Heart left ventricle (tissue), 13 donors: ENCODE results near the gene SERPINA5.

Experiments used
- POLR2A ChIP-seq, 2 donors: fragments of 450-650 bp; IDR thresholded peaks; one replicate each; pipeline ENCODE4 v1.6.1; 2017; ENCODE audit warnings: antibody characterized with exemption in 2 of 2, mild to moderate bottlenecking in 2 of 2, moderate library complexity in 2 of 2
- TF ChIP-seq, protein P1 (sequence below), 12 donors: fragments of 200-600 bp; sonication (generic) in 4 of 12; IDR thresholded peaks; one replicate each; pipeline versions ENCODE4 v1.5.0 to v1.8.0; 2018 to 2022; ENCODE audit warnings: antibody characterized with exemption in 12 of 12, mild to moderate bottlenecking in 5 of 12
- donor health status: ischemic (EF 13 %, LVEDD 7.1; RV severe dilation, severe dysfunction).
- donor health status: DM: no; HTN: yes; CAD: no.
- donor health status: DM: no; HTN: no; CAD: no.
- donor health status: ischemic (EF 25% LVEDD 6.9; RV normal size, moderate dysfunction).
- donor health status: ischemic (EF 25% LVEDD 5.7; RV mildly dilated, moderate dysfunction).
- donor health status: ischemic (EF 35%, LVEDD 5.7; RV mildly dilated, moderate dysfunction).
- donor health status: nonischemic (EF 11% LVEDD 7.7; RV severe dilation, severe dysfunction).
- donor health status: DM: yes; HTN: yes; CAD: no.
- donor health status: PGD.
- donor health status: ischemic (EF 29% LVEDD 5.4; RV normal size, mild dysfunction).
- donor health status: nonischemic (EF 23%, LVEDD 6.1; RV moderate dilation, normal function).

DNA sequence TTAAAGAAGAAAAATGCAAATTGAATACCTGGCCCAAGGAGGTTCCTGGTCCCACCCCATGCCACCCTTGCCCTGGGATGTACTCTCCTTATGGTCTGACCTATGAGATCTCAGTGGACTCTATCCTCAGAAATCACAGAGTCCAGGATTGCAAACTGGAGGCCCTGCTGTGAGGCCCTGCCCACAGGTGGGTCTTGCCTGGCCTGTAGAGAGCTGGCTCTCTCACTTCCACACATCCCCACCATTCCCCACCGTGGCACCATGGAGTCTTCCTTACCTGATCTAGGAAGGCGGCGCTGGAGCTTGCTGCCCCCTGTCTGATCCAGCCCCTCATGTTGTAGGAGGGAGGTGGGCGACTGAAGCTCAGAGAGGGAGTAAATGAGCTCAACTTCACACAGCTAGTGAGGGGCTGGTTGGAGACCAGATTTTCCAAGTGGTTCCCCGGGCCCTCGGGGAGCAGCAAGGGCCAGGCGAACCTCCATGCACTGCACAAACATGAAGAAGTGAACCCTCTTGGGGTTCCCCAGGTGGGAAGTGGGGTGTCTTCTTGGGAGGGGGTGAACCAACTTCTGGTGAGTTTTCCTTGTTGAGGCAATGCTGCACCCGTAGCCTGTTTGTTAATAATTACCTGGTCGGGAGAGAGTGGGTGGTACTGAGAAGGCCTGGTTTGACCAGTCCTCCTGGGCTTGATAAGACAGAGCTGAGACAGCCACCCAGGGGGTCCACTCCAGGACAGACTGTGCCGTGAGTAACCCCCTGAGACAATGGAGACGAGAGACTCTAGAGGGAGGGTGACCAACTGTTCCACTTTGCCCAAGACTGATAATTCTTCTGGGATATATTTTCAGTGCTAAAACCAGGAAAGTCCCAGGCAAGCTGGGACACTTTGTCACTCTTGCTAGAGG, 20.2 kb upstream of the SERPINA5 start, which contains the start of gene SERPINA4:
- TF ChIP-seq, protein P1, sequence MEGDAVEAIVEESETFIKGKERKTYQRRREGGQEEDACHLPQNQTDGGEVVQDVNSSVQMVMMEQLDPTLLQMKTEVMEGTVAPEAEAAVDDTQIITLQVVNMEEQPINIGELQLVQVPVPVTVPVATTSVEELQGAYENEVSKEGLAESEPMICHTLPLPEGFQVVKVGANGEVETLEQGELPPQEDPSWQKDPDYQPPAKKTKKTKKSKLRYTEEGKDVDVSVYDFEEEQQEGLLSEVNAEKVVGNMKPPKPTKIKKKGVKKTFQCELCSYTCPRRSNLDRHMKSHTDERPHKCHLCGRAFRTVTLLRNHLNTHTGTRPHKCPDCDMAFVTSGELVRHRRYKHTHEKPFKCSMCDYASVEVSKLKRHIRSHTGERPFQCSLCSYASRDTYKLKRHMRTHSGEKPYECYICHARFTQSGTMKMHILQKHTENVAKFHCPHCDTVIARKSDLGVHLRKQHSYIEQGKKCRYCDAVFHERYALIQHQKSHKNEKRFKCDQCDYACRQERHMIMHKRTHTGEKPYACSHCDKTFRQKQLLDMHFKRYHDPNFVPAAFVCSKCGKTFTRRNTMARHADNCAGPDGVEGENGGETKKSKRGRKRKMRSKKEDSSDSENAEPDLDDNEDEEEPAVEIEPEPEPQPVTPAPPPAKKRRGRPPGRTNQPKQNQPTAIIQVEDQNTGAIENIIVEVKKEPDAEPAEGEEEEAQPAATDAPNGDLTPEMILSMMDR (IDR thresholded peaks at IDR 0.05) = no peak
- no peak for TF ChIP-seq POLR2A (IDR thresholded peaks at IDR 0.05)
